GM23338 (cell line): Measurements from ENCODE around the gene SF3A1. TPM values are rescaled to one million over a fixed set of nuclear protein-coding genes. Genes with fewer than 3 reads are reported as not detected.

ENCODE experiments used
- ATAC-seq: fragments of 200-7000 bp; cut with Tn5 transposase; 3 replicates; pipeline ENCODE4 v1.9.1; 2020
- DNase-seq: peaks from one replicate; pipeline ENCODE4 v3.0.0-alpha.2; 2015; ENCODE audit warnings: low spot score
- H2AFZ ChIP-seq: fragments of 200-600 bp; sonication (generic); 2 replicates; pipeline ENCODE4 v1.8.0; 2016; ENCODE audit warnings: antibody characterized with exemption, mild to moderate bottlenecking, moderate library complexity
- H3F3A ChIP-seq: fragments of 200-600 bp; sonication (generic); replicated peaks from 2 replicates; pipeline ENCODE4 v1.8.0; 2017; ENCODE audit warnings: antibody characterized with exemption, mixed run types, low read depth
- H3K27ac ChIP-seq: fragments of 200-600 bp; sonication (generic); 2 replicates; pipeline ENCODE4 v1.6.1; 2016; ENCODE audit warnings: low read depth
- H3K27me3 ChIP-seq: fragments of 200-600 bp; sonication (generic); 2 replicates; pipeline ENCODE4 v1.8.0; 2016; ENCODE audit warnings: mild to moderate bottlenecking, mixed run types, moderate library complexity; ENCODE audit not compliant: insufficient read depth
- H3K36me3 ChIP-seq: fragments of 200-600 bp; sonication (generic); 2 replicates; pipeline ENCODE4 v1.8.0; 2016; ENCODE audit warnings: mild to moderate bottlenecking; ENCODE audit not compliant: insufficient read depth
- H3K4me1 ChIP-seq: fragments of 200-600 bp; sonication (generic); 2 replicates; pipeline ENCODE4 v1.8.0; 2016; ENCODE audit warnings: mild to moderate bottlenecking, moderate library complexity; ENCODE audit not compliant: insufficient read depth
- H3K4me2 ChIP-seq: fragments of 200-600 bp; sonication (generic); 2 replicates; pipeline ENCODE4 v1.7.1; 2017; ENCODE audit warnings: mixed run types
- H3K4me3 ChIP-seq: fragments of 200-600 bp; sonication (generic); 2 replicates; pipeline ENCODE4 v1.6.1; 2016; ENCODE audit warnings: mixed run types
- H3K79me2 ChIP-seq: fragments of 200-600 bp; sonication (generic); replicated peaks from 2 replicates; pipeline ENCODE4 v1.8.0; 2017; ENCODE audit warnings: mild to moderate bottlenecking; ENCODE audit not compliant: insufficient read depth
- H3K9me2 ChIP-seq: fragments of 200-600 bp; sonication (generic); 2 replicates; pipeline ENCODE4 v1.8.0; 2017; ENCODE audit not compliant: insufficient read depth
- H4K20me1 ChIP-seq: fragments of 200-600 bp; sonication (generic); replicated peaks from 2 replicates; pipeline ENCODE4 v1.8.0; 2017; ENCODE audit warnings: mild to moderate bottlenecking; ENCODE audit not compliant: insufficient read depth
- H3K27ac Mint-ChIP-seq: 2 replicates; pipeline ENCODE4 v1.8.0; 2020; ENCODE audit warnings: inconsistent platforms, mild to moderate bottlenecking, moderate library complexity, mixed read lengths
- H3K27me3 Mint-ChIP-seq: 3 replicates; pipeline ENCODE4 v1.8.0; 2022; ENCODE audit warnings: low read depth, mild to moderate bottlenecking, moderate library complexity, mixed read lengths, inconsistent platforms; ENCODE audit not compliant: insufficient read depth, poor library complexity
- H3K36me3 Mint-ChIP-seq: 3 replicates; pipeline ENCODE4 v1.8.0; 2021; ENCODE audit warnings: low read depth, mild to moderate bottlenecking, inconsistent platforms, moderate library complexity, mixed read lengths
- H3K4me1 Mint-ChIP-seq: 3 replicates; pipeline ENCODE4 v1.8.0; 2020; ENCODE audit warnings: mild to moderate bottlenecking, inconsistent platforms, mixed read lengths
- H3K4me3 Mint-ChIP-seq: 3 replicates; pipeline ENCODE4 v1.8.0; 2021; ENCODE audit warnings: moderate library complexity, mild to moderate bottlenecking, inconsistent platforms, mixed read lengths
- H3K9me3 Mint-ChIP-seq: 3 replicates; pipeline ENCODE4 v1.8.0; 2020; ENCODE audit warnings: moderate library complexity, mild to moderate bottlenecking, inconsistent platforms, mixed read lengths
- CREB1 ChIP-seq: fragments of 250-450 bp; sonication (Bioruptor Pico); IDR thresholded peaks from 2 replicates; pipeline ENCODE4 v1.5.0; 2020; ENCODE audit warnings: low read depth, mild to moderate bottlenecking, moderate library complexity
- CTCF ChIP-seq, 2 experiments: fragments of 200-600 bp in 1 of 2; sonication (generic) in 1 of 2; conservative IDR thresholded peaks; 2 replicates each; pipeline versions ENCODE4 v1.5.1 to v1.6.1; 2016 to 2017; ENCODE audit warnings: antibody characterized with exemption in 2 of 2, low read depth in 2 of 2, mild to moderate bottlenecking in 2 of 2, moderate library complexity in 1 of 2
- ETS1 ChIP-seq: IDR thresholded peaks from 2 replicates; pipeline ENCODE4 v1.6.1; 2016; ENCODE audit warnings: antibody characterized with exemption
- EZH2 ChIP-seq: fragments of 200-600 bp; sonication (generic); IDR thresholded peaks from one replicate; pipeline ENCODE4 v1.8.0; 2017; ENCODE audit warnings: antibody characterized with exemption, mild to moderate bottlenecking, low read depth; ENCODE audit not compliant: unreplicated experiment
- EZH2phosphoT487 ChIP-seq: fragments of 200-600 bp; sonication (generic); IDR thresholded peaks from one replicate; pipeline ENCODE4 v1.8.1; 2018; ENCODE audit warnings: antibody characterized with exemption; ENCODE audit not compliant: unreplicated experiment
- JUNB ChIP-seq: IDR thresholded peaks from one replicate; pipeline ENCODE4 v1.6.1; 2016; ENCODE audit warnings: antibody characterized with exemption; ENCODE audit not compliant: unreplicated experiment
- NANOG ChIP-seq: IDR thresholded peaks from 2 replicates; pipeline ENCODE4 v1.6.1; 2016; ENCODE audit warnings: antibody characterized with exemption, borderline replicate concordance
- POLR2AphosphoS5 ChIP-seq: IDR thresholded peaks from 2 replicates; pipeline ENCODE4 v1.6.1; 2016; ENCODE audit warnings: antibody characterized with exemption, low read depth
- REST ChIP-seq: IDR thresholded peaks from one replicate; pipeline ENCODE4 v1.6.1; 2018; ENCODE audit warnings: antibody characterized with exemption; ENCODE audit not compliant: unreplicated experiment
- STAT1 ChIP-seq: IDR thresholded peaks from one replicate; pipeline ENCODE4 v1.6.1; 2016; ENCODE audit warnings: antibody characterized with exemption; ENCODE audit not compliant: unreplicated experiment
- ZNF114 ChIP-seq: fragments of 250-450 bp; sonication (Bioruptor Pico); IDR thresholded peaks from 2 replicates; pipeline ENCODE4 v1.5.0; 2020; ENCODE audit warnings: mild to moderate bottlenecking, moderate library complexity
- ZNF331 ChIP-seq: fragments of 250-450 bp; sonication (Bioruptor Pico); IDR thresholded peaks from 2 replicates; pipeline ENCODE4 v1.5.0; 2020; ENCODE audit warnings: low read depth, mild to moderate bottlenecking, moderate library complexity
- ZNF462 ChIP-seq: fragments of 250-450 bp; sonication (Bioruptor Pico); IDR thresholded peaks from 2 replicates; pipeline ENCODE4 v1.5.0; 2020; ENCODE audit warnings: mild to moderate bottlenecking, moderate library complexity
- polyA plus RNA-seq: library from polyadenylated mRNA; unstranded; fragments of >200 nt; fragmentation: Nextera tagmentation; extraction: Ambion mirVana; gene quantifications from 2 replicates; pipeline ENCODE4 v1.2.1, GENCODE V29; 2016
- total RNA-seq: library from RNA; depleted of rRNA; stranded (reverse); fragments of >200 nt; shearing (Covaris generic); gene quantifications from 2 replicates; pipeline ENCODE4 v1.2.3, GENCODE V29; 2014

SF3A1 gene
- total and polyA plus RNA-seq, 2 experiments from 2014 or later = 107 to 108 TPM

- no peak overlapping the region for H3K27ac Mint-ChIP-seq
- H3K4me3 ChIP-seq = no peak overlapping the region
- peaks cover 99% of the 10 kb centered on the region for H3K36me3 Mint-ChIP-seq
- no peaks in the 10 kb centered on the region for H3K27me3 ChIP-seq
- H3K4me1 ChIP-seq = no peaks in the 10 kb centered on the region
- H3K4me2 ChIP-seq = no peak overlapping the region
- H4K20me1 ChIP-seq = peaks cover 9% of the 10 kb centered on the region
- no peaks in the 10 kb centered on the region for H3K9me3 Mint-ChIP-seq
- 0 out of 2 replicates have a peak, but pooled peaks cover 3% of the 10 kb centered on the region for H3F3A ChIP-seq
- ATAC-seq (no peak), DNase-seq (no peak)
- H3K27me3 Mint-ChIP-seq = peaks cover 5% of the 10 kb centered on the region
- H3K27ac ChIP-seq = no peak overlapping the region
- no peak overlapping the region for H3K4me3 Mint-ChIP-seq
- H3K36me3 ChIP-seq = peaks cover 72% of the 10 kb centered on the region
- no peak for TF ChIP-seq JUNB
- no peak for TF ChIP-seq ZNF462
- no peak for TF ChIP-seq EZH2phosphoT487
- TF ChIP-seq EZH2 = no peak
- no peak for TF ChIP-seq CTCF (conservative IDR thresholded peaks at IDR 0.05; ENCODE audit: low read depth in 2 of 2)
- no peak for TF ChIP-seq CREB1 (CRISPR knock-in tag)
- TF ChIP-seq STAT1 = no peak
- TF ChIP-seq NANOG = no peak
- no peak for TF ChIP-seq ZNF114 (CRISPR knock-in tag)
- TF ChIP-seq ZNF331 (CRISPR knock-in tag) = no peak
- no peak for TF ChIP-seq POLR2AphosphoS5
- no peak for TF ChIP-seq REST
- TF ChIP-seq ETS1 = no peak
- H2AFZ ChIP-seq = no peak overlapping the region
- no peaks in the 10 kb centered on the region for H3K9me2 ChIP-seq
- no peaks in the 10 kb centered on the region for H3K4me1 Mint-ChIP-seq
- no peaks in the 10 kb centered on the region for H3K79me2 ChIP-seq
Observed at GRCh38 chr22:30338802-30339201, 17.9 kb downstream of the SF3A1 start.
